GM18526 (cell line): ENCODE data around the gene GPR158.

ENCODE experiments used
- POLR2A ChIP-seq: IDR thresholded peaks from 3 replicates; pipeline ENCODE4 v1.6.1; 2011; ENCODE audit not compliant: insufficient read length; ENCODE audit errors: extremely low read depth

The GPR158 gene

GRCh38 chr10:25616903-25617592, 442.2 kb downstream of the GPR158 start:
- no peak for TF ChIP-seq POLR2A

- TF ChIP-seq POLR2A = no peak
Measured at GRCh38 chr10:25627606-25628005, 452.8 kb downstream of the GPR158 start.

- TF ChIP-seq POLR2A = no peak
Measured at GRCh38 chr10:25629333-25629732, 454.5 kb downstream of the GPR158 start.

GRCh38 chr10:25631471-25631870, 456.7 kb downstream of the GPR158 start:
- TF ChIP-seq POLR2A = no peak

- TF ChIP-seq POLR2A = no peak
Measured at GRCh38 chr10:25632802-25633201, 458.0 kb downstream of the GPR158 start.

- TF ChIP-seq POLR2A = no peak
Measured at GRCh38 chr10:25633542-25633941, 458.7 kb downstream of the GPR158 start.

GRCh38 chr10:25639646-25640045, 464.8 kb downstream of the GPR158 start:
- TF ChIP-seq POLR2A = no peak

- no peak for TF ChIP-seq POLR2A
Measured at GRCh38 chr10:25641595-25641994, 466.8 kb downstream of the GPR158 start.

- TF ChIP-seq POLR2A = no peak
Measured at GRCh38 chr10:25642721-25643120, 467.9 kb downstream of the GPR158 start.

- TF ChIP-seq POLR2A = no peak
Measured at GRCh38 chr10:25646371-25646770, 471.6 kb downstream of the GPR158 start.

GRCh38 chr10:25651534-25651933, 476.7 kb downstream of the GPR158 start:
- TF ChIP-seq POLR2A = no peak
